HG03432 (cell line): Measurements from ENCODE around the gene FAM169A.
"Not testable (repeated sequence)": the region's sequence is repeated elsewhere in the genome, so short reads cannot be mapped to it uniquely, and the experiment has no call there.

Experiments used
- ATAC-seq: cut with Tn5 transposase; IDR thresholded peaks from one replicate; pipeline ENCODE4 v1.9.1; 2021; ENCODE audit warnings: mild to moderate bottlenecking, moderate library complexity; ENCODE audit not compliant: unreplicated experiment

The FAM169A gene, protein sequence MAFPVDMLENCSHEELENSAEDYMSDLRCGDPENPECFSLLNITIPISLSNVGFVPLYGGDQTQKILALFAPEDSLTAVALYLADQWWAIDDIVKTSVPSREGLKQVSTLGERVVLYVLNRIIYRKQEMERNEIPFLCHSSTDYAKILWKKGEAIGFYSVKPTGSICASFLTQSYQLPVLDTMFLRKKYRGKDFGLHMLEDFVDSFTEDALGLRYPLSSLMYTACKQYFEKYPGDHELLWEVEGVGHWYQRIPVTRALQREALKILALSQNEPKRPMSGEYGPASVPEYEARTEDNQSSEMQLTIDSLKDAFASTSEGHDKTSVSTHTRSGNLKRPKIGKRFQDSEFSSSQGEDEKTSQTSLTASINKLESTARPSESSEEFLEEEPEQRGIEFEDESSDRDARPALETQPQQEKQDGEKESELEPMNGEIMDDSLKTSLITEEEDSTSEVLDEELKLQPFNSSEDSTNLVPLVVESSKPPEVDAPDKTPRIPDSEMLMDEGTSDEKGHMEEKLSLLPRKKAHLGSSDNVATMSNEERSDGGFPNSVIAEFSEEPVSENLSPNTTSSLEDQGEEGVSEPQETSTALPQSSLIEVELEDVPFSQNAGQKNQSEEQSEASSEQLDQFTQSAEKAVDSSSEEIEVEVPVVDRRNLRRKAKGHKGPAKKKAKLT

DNA sequence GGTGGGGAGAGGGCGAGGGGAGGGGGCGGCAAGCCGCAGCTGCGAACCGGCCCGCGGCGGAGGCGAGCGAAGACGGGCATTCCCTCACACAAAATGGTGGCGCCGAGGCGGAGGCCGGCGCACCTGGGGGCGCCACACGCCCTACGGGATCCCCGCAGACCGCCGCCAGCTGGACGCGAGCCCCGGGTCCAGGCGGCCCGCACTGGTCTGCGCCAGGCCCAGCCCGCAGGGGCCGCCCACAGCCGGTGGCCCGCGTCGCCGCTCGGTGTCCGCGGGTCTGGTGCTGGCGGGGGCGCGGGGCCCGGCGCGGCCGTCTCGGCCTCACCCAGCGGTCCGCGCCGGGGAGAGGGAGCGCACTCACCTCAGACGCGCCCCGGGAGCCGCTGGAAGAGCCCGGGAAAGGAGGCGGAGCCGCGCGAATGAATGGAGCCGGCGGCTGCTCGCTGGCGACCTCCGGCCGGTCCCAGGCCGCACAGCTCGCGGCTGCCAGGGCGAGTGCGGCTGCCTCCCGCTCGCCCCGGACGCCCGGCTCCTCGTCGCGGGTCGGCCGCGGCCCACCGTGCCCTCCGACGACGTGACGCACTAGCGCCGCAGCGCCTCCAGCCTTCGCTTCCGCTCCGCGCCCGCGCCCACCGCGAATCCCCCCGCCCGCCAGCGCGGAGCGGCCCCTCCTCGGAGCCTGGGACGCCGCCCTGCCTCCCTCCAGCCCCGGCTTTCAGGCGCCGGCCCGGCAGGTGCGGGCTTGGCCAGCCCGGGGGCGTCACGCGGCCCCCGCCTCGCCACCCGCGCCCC lies at the start of gene FAM169A:
Gene FAM169A, minus strand, starts transcription at position 584 of the 792 bp plus-strand sequence. CDS start 24,711 bp downstream, outside the sequence.
- peak; percentile 56 for ATAC-seq

DNA sequence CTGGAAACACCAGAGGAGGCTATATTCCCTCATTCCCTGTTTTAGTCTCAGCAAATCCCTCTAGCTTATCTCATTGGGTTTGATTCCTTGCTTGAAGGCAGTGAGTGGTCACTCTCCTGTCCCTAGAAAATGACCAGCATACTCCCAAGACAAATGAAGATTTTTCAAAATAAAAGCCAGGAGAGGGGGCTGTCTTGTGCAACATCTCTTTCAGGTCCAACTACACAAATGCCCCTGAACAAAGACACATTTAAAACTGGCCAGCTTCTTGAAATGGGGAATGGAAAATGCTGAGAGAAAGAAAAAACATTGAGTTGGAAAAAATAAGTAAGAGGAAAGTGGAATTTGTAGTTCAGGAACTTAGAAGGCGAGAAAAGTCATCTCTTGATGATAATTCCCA lies 49.3 kb upstream of the FAM169A start:
- ATAC-seq, result no peak

DNA sequence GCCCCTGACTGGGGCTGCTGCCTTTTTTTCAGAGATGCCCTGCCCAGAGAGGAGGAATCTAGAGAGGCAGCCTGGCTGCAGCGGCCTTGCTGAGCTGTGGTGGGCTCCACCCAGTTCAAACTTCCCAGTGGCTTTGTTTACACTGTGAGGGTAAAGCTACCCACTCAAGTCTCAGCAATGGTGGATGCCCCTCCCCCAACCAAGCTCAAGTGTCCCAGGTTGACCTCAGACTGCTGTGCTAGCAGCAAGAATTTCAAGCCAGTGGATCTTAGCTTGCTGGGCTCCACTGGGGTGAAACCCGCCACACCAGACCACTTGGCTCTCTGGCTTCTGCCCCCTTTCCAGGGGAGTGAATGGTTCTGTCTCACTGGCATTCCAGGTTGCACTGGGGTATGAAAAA lies 45.2 kb upstream of the FAM169A start:
- not testable (repeated sequence) for ATAC-seq

DNA sequence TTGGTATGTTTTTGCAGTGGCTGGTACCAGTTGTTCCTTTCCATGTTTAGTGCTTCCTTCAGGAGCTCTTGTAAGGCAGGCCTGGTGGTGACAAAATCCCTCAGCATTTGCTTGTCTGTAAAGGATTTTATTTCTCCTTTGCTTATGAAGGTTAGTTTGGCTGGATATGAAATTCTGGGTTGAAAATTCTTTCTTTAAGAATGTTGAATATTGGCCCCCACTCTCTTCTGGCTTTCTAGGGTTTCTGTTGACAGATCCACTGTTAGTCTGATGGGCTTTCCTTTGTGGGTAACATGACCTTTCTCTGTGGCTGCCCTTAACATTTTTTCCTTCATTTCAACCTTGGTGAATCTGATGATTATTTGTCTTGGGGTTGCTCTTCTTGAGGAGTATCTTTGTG lies 43.7 kb upstream of the FAM169A start:
- ATAC-seq, result not testable (repeated sequence)

DNA sequence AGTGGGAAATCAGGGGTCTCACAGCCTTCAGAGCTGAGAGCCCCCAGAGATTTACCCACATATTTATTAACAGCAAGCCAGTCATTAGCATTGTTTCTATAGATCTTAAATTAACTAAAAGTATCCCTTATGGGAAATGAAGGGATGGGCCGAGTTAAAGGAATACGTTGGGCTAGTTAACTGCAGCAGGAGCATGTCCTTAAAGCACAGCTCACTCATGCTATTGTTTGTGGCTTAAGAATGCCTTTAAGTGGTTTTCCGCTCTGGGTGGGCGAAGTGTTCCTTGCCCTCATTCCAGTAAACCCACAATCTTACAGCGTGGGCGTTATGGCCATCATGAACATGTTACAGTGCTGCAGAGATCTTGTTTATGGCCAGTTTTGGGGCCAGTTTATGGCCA lies 42.0 kb upstream of the FAM169A start:
- ATAC-seq, result not testable (repeated sequence)

DNA sequence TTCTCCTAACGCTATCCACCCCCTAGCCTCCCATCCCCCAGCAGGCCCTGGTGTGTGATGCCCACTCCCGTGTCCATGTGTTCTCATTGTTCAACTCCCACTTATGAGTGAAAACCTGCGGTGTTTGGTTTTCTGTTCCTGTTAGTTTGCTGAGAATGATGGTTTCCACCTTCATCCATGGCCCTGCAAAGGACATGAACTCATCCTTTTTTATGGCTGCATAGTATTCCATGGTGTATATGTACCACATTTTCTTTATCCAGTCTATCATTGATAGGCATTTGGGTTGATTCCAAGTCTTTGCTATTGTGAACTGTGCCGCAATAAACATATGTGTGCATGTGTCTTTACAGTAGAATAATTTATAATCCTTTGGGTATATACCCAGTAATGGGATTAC lies 38.5 kb upstream of the FAM169A start:
- not testable (repeated sequence) for ATAC-seq

DNA sequence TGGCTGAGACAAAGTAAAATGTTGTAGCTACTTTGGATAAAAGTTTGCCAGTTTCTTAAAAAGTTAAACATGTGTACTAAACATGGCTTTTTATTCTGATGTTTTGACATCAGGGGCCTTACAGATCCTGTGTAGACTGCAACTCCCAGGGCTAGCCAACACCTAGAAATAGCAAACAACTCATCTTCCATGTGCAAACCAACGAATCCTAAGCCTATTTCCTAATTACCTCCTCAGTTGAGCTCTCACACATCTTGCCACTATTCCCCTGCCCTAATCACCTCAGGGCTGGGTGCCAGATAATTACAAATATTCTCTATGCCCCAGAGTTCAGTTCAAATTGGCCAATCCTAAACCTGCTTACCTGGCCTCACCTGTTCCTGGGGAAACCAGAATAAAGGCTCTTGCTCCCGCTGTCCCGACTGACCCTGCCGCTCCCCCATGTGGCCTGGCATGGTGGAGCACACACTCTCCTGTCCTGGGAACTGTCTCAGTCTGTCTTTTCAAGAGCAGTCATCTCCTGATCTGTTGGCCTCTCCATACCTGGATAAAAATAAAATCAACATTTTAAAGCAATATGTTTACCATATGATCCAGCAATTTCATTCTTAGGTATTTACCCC lies 37.1 kb upstream of the FAM169A start:
- no peak for ATAC-seq

DNA sequence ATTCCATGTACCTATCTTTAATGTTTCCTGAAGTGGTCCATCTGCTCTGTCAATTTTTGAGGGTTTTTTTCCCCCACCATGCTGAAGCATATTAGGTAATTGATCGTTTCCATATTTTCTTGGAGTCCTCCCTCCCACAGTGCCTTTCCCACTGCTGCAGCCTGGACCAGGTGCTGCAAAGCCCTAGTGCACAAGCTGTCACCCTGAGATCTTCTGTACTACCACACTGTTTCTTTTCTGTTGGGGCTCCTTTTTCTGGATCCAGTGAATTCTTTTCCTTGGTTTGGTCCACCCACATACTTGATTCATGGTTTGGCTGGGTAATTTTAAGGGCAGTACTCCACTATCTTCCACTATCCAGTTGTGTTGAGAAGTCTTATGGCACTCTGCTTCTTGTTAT lies 30.9 kb upstream of the FAM169A start:
- no peak for ATAC-seq

DNA sequence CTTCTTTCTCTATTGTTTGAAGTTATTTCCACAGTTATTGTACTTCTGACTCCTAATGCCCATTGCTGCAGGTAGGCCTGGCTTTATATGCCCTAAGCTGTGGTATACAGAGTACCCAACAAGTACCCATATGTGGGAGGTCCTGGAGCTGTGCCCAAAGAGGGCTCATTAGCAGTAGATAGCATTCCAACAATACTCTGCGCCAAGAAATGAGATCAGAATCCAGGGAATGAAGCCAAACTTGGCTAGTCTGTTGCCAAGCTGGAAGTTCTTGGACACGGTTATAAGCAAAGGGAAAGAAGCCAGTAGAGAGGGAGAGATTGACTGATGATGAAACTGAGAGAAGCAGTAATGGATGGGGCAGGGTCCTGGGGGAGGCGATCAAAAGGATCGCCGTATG lies 29.7 kb upstream of the FAM169A start:
- no peak for ATAC-seq

DNA sequence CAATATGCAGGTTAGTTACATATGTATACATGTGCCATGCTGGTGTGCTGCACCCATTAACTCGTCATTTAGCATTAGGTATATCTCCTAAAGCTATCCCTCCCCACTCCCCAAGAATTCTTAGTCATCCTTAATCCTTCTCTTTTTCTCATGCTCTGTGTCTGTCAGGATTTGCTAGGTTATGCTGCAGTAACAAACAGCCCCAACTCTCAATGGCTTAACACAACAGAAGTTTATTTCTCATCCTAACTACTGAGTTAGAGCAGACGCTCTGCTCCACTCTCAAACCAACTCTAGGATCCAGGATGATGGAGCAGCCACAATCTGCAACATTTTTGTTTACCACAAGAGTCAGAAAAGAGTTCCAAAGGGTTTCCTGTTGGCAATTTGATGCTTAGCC lies 28.2 kb upstream of the FAM169A start:
- no peak for ATAC-seq

DNA sequence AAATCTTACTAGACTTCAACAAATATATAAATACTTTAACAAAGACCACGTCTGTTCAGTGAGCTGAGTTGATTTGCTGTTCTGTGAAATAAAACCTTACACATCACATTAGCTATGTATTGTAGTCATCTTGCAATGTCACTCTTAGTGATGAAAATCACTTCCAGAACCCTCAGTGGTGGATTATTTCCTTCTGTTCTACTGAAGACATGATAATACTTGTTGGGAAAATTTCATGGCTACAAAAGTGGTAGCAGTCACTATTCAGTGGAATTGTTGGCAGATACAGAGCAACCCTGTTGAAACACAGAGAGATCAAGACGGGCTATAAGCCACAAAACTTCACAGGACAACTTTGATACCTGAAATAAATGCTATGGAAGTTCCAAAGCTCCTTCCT lies 26.7 kb upstream of the FAM169A start:
- no peak for ATAC-seq

DNA sequence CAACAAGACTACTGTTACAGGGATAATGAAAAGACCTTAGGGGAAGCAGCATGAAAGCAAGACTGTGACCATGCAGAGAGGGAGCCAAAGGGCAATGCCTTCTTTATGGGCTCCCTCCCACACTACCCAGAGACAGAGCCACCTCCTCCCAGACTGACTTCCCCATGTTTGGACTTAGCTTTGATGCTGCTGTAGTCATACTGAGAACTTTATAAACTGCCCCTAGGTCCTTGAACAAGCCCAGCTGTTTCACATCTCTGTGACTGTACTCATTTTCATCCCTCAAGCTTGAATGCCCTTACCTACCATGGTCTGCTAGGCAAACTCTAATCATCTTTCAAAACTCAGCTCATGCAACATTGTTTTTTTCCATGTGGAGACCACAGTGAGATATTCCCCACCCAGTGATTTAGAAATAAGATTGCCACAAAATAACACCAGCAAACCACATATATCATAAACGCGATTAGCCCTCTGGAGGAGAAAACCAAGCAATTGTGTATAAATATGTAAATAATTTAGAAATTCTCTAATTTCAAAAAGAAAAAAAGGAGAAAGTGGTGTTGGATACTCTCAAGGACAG lies 23.4 kb upstream of the FAM169A start:
- ATAC-seq, result peak; percentile 93

DNA sequence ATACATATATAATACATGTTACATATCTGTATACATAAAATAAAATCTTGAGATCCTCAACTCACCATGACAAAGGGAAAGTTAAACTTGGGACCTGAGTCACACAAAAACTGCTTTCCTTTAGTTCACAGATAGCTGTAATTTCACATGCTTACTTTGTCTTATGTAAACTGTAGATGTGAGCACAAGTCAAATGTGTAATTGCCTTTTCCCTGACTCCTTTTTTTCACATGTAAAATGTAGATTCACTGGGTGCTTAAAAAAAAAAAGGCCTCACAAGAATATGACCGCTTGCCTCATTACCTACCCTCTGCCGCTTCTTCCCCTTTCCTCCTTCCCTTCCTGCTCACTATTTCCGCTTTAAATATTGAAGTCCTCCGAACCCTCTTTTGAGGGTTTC lies 21.9 kb upstream of the FAM169A start:
- ATAC-seq, result no peak

DNA sequence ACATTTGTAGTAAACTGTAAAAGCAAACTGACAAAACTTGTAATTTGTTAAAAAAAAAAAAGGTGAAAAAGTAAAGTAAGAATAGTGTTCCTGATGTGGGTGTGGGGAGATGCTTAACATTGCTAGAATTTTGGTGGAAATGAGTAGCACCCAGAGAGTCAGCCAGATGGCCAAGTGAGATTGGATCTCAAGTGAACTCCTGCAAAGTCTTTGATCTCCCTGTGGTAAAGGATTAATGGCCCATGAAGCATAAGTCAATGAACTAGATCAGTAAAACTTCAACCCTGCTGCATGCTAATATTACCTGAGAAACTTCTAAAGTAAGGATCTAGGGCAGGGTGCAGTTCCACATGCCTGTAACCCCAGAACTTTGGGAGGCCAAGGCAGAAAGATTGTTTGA lies 19.0 kb upstream of the FAM169A start:
- ATAC-seq, result no peak

DNA sequence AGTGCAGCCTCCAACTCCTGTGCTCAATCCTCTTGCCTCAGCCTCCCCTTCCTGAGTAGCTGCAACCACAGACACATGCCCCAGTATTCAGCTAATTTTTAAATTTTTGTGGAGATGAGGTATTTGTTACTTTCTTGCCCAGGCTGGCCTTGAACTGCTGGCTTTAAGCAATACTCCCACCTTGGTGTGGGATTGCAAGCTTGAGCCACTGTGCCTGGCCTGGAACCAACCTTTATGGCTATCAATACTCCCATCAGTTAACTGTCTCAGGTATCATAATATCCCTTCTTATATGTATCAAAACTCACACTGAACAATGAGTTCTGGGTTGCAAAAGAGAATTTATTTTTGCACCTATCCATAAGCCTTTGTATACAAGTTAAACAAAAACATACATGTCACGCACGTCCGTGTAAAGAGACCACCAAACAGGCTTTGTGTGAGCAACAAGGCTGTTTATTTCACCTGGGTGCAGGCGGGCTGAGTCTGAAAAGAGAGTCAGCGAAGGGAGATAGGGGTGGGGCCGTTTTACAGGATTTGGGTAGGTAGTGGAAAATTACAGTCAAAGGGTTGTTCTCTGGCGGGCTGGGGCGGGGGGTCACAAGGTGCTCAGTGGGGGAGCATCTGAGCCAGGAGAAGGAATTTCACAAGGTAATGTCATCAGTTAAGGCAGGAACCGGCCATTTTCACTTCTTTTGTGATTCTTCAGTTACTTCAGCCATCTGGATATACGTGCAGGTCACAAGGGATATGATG lies 16.4 kb upstream of the FAM169A start:
- not testable (repeated sequence) for ATAC-seq

DNA sequence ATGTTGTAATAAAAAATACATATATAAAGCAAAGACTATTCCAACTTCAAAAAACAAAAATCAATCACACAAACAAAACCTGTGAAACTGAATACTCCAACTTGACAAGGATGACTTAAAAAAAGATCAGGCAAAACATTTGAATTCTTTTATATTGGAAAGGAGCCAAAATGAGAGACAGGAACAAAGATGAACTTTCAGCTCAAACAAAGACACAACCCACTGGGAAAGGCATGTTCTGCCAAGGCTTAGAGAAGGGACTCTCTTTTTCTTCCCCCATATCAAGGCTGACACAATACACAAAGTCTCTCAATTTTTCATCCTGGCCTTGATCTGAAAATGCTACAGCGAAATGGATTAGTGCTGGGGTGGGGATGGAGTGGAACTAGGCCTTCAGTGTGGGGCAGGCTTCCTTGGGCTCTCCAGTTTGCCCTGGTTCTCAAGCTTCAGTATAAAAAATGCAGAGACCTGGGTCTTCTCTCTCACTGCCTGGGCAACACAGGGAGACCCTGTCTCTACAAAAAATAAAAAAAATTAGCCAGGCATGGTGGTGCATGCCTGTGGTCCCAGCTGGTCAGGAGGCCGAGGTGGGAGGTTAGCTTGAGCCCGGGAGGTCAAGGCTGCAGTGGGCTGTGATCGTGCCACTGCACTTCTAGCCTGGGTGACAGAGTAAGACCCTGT lies 11.6 kb upstream of the FAM169A start:
- no peak for ATAC-seq

DNA sequence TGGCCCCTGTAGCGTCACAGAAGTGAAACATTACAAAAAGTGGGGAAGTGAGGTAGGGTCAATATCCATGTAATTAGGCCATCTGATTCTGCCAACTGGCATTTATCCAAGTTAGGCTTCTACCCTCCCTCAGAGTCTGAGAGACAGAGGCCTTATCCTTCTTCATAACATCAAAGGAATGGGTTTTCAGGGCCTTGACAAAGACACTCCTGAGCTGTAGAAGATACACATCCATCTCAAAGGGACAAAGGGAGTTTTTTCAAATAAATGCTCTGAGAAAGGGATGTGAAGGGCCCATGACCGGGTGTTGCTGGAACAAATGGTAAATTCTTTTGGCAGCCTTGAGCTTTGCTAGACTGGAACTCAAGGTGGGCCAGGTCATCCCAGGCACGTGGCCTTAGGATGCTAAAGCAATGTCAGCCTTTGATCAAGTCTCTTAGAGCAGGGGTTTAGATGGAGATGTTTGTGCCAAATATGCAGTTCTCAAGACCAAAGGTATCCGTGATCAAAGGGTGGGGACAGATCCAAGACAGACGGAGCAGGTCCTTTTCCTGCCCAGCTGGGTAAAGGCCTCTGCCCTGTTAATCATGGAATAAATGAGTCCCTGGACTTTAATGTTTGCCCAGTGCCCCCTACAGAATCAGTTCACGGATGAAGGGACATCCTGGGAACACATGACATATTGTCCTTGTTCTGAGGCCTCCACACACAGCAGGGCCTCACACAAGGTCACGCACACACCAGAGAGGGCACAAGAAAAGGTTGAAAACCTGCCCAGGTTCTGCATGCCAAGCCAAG lies 10.0 kb upstream of the FAM169A start:
- ATAC-seq, result no peak

DNA sequence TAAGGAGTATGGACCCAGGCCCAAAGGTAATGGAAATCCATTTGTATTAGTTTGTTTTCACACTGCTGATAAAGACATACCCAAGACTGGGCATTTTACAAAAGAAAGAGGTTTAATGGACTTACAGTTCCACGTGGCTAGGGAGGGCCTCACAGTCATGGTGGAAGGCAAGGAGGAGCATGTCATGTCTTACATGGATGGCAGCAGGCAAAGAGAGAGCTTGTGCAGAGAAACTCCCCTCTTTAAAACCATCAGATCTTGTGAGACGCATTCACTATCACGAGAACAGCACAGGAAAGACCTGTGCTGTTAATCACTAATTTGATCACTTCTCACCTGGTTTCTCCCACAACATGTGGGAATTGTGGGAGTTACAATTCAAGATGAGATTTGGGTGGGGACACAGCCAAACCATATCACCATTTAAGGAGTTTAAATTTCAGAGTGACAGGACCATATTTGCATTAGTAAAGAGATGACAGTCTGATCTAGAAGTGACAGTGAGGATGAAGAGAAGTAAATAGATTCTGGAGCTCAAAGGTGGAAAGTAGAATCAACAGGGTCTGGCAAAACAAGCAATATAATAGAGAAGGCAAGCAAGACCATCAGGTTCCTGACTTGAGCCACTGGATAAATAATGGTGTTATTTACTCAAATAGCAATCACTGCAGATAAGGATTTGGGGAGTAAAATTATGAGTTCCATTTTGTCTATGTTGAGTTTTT lies 7.5 kb upstream of the FAM169A start:
- no peak for ATAC-seq
